Adrenal gland (tissue), 12 donors: Measurements from ENCODE around the gene PBX2. TPM values are rescaled to one million over a fixed set of nuclear protein-coding genes. Genes with fewer than 3 reads are reported as not detected.
"Not testable (repeated sequence)": the region's sequence is repeated elsewhere in the genome, so short reads cannot be mapped to it uniquely, and the experiment has no call there.

ENCODE experiments used
- DNase-seq, 7 donors: peaks; one replicate each; pipeline ENCODE4 v3.0.0-alpha.2; 2019 to 2020
- H3K27ac ChIP-seq, 5 donors: fragments of 200-600 bp; sonication (generic) in 4 of 5; 1 replicate in 3 of 5; 2 replicates in 2 of 5; pipeline versions ENCODE4 v1.5.1 to v1.8.0; 2016 to 2020; ENCODE audit warnings: mild to moderate bottlenecking in 1 of 5
- H3K27me3 ChIP-seq: fragments of 200-600 bp; 2 replicates; pipeline ENCODE4 v1.8.0; 2021
- H3K36me3 ChIP-seq, 2 donors: fragments of 200-600 bp; replicated peaks in 1 of 2; 1 replicate in 1 of 2; 2 replicates in 1 of 2; pipeline versions ENCODE4 v1.5.1 to v1.8.0; 2018 to 2022
- H3K4me1 ChIP-seq, 2 donors: fragments of 200-600 bp; replicated peaks in 1 of 2; 1 replicate in 1 of 2; 2 replicates in 1 of 2; pipeline versions ENCODE4 v1.5.1 to v1.8.0; 2018 to 2021
- H3K4me3 ChIP-seq, 4 donors: fragments of 200-600 bp; sonication (generic) in 3 of 4; one replicate each; pipeline ENCODE4 v1.5.1; 2016 to 2018
- H3K9me3 ChIP-seq, 3 donors: fragments of 200-600 bp; sonication (generic) in 1 of 3; replicated peaks in 1 of 3; 1 replicate in 2 of 3; 2 replicates in 1 of 3; pipeline versions ENCODE4 v1.5.1 to v1.8.0; 2016 to 2021
- POLR2A ChIP-seq, 2 donors: fragments of 450-650 bp; IDR thresholded peaks; one replicate each; pipeline ENCODE4 v1.6.1; 2017; ENCODE audit warnings: antibody characterized with exemption in 2 of 2, mild to moderate bottlenecking in 2 of 2, moderate library complexity in 1 of 2
- WGBS, 4 donors: extraction: QIAGEN DNeasy Blood & Tissue Kit in 2 of 4; methylation state at CpG; one replicate each; pipeline versions ENCODE4 v1.1.5 to v1.1.7; 2013 to 2017; 5-methylcytosine and 5-hydroxymethylcytosine counted together
- intact Hi-C, 2 donors: fragments of 100-400 bp; cut with DNase I; formaldehyde crosslinking; loops; one replicate each; pipeline versions ENCODE4 v1.14.1 to v1.15.0; 2022 to 2023
- polyA plus RNA-seq, 3 donors: library from polyadenylated mRNA; stranded (reverse); fragments of 200-250 nt in 2 of 3; fragments of 350-450 nt in 1 of 3; fragmentation: Illumina TruSeq in 1 of 3; extraction: RNeasy Lipid Tissue Mini Kit (QIAGEN cat#74804) in 1 of 3; gene quantifications; one replicate each; pipeline ENCODE4 v1.2.3, GENCODE V29; 2013 to 2014
- total RNA-seq, 9 donors: library from RNA; depleted of rRNA in 4 of 9; stranded (reverse); fragments of >200 nt in 4 of 9; fragments of 120-200 nt in 1 of 9; fragmentation: NEBNext Ultra II Directional in 1 of 9; extraction: Animal tissue kit (Norgen Biotek cat#: 25700) in 1 of 9; gene quantifications; one replicate each; pipeline versions ENCODE4 v1.1.0 to v1.2.4, GENCODE V29; 2013 to 2023
- TF ChIP-seq, protein P1 (sequence below), 6 experiments: fragments of 450-650 bp in 4 of 6; fragments of 200-600 bp in 2 of 6; sonication (generic) in 1 of 6; IDR thresholded peaks; 1 replicate in 5 of 6; 2 replicates in 1 of 6; pipeline versions ENCODE4 v1.5.1 to v1.8.0; 2016 to 2021; ENCODE audit warnings: antibody characterized with exemption in 6 of 6, mild to moderate bottlenecking in 2 of 6, moderate library complexity in 1 of 6
- donor health status: healthy with polysubstance abuse.
- donor health status: Bipolar disorder and iron deficiency.
- donor health status: DM: yes; HTN: yes; CAD: no.
- donor health status: DM: no; HTN: no; CAD: no.
- donor health status: DM: no; HTN: no; CAD: no.
- donor health status: DM: yes; HTN: yes; CAD: no.

Gene PBX2
- total and polyA plus RNA-seq, 12 donors: 34.4 to 211 (median 61.3) TPM

DNA sequence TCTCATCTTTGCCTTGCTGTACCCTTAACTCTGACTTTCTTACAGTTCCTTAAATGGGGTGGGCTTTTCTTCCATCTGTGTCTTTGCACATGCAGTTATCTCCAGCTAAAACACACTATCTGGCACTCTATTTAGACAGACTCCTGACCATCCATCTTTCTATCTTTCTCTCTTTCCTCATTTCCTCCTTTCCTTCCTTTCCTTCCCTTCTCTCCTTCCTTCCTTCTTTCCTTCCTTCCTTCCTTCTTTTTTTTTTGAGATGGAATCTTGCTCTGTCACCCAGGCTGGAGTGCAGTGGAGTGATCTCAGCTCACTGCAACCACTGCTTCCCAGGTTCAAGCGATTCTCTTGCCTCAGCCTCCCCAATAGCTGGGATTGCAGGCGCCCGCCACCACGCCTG is 25.6 kb upstream of the PBX2 start:
- no peaks in the 10 kb centered on the region for H3K9me3 ChIP-seq
- no peak overlapping the region for H3K27ac ChIP-seq
- no peaks in the 10 kb centered on the region for H3K36me3 ChIP-seq
- 91 to 100% (median 97%) methylated on average over 4 of the region's 4 CpGs for WGBS, 4 donors
- H3K4me3 ChIP-seq: no peak overlapping the region
- intact Hi-C loops: no loop called here
- no peaks in the 10 kb centered on the region for H3K27me3 ChIP-seq
- no peak for DNase-seq
- no peak for TF ChIP-seq POLR2A (IDR thresholded peaks at IDR 0.05)
- TF ChIP-seq, protein P1, sequence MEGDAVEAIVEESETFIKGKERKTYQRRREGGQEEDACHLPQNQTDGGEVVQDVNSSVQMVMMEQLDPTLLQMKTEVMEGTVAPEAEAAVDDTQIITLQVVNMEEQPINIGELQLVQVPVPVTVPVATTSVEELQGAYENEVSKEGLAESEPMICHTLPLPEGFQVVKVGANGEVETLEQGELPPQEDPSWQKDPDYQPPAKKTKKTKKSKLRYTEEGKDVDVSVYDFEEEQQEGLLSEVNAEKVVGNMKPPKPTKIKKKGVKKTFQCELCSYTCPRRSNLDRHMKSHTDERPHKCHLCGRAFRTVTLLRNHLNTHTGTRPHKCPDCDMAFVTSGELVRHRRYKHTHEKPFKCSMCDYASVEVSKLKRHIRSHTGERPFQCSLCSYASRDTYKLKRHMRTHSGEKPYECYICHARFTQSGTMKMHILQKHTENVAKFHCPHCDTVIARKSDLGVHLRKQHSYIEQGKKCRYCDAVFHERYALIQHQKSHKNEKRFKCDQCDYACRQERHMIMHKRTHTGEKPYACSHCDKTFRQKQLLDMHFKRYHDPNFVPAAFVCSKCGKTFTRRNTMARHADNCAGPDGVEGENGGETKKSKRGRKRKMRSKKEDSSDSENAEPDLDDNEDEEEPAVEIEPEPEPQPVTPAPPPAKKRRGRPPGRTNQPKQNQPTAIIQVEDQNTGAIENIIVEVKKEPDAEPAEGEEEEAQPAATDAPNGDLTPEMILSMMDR (IDR thresholded peaks at IDR 0.05): no peak
- H3K4me1 ChIP-seq: no peaks in the 10 kb centered on the region

DNA sequence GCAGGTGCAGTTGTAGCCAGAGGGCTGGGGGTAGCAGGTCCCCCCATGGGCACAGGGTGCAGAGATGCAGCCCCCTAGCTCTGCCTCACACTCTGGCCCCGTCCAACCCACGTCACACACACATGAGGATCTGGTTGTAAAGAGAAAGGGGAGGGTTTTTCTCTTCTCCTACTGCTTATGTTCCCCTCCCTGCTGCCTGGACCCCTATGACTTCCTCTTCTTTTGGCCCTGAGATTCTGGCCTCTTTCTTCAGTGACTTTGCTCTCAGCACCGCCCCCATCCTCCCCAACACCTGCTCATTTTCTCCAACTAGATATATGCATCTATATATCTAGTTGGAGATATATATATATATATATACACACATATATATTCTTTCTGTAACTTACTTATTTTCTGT is 24.1 kb upstream of the PBX2 start:
- H3K27me3 ChIP-seq: no peaks in the 10 kb centered on the region
- H3K9me3 ChIP-seq: no peaks in the 10 kb centered on the region
- intact Hi-C loops: no loop called here
- TF ChIP-seq, protein P1 (IDR thresholded peaks at IDR 0.05): no peak
- TF ChIP-seq POLR2A (IDR thresholded peaks at IDR 0.05): no peak
- peak in 1 of 7 donors; percentile 27 for DNase-seq
- no peak overlapping the region for H3K4me3 ChIP-seq
- H3K36me3 ChIP-seq: no peaks in the 10 kb centered on the region
- H3K27ac ChIP-seq: no peak overlapping the region
- H3K4me1 ChIP-seq: no peaks in the 10 kb centered on the region
- WGBS, 4 donors: 66 to 99% (median 77%) methylated on average over 3 of the region's 3 CpGs

DNA sequence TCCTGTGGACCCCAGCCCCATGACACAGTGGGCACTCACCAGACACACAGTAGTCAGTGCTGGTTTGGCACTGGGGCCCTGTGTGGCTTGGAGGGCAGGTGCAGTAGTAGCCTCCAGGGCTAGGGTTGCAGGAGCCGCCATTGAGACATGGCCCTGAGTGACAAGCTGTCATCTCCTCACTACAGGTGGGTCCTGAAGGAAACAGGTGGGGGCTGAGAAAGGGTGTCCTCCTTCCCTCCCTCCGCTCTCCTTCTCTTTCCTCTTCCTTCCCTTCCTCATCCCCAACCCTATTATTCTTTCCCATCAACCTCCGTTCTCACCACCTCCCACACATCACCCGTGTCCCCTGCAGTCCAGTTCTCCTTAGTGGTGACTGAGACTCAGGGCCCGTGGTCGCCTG is 23.6 kb upstream of the PBX2 start:
- 82 to 90% (median 85%) methylated on average over 6 of the region's 6 CpGs for WGBS, 4 donors
- H3K36me3 ChIP-seq: no peaks in the 10 kb centered on the region
- DNase-seq: no peak

DNA sequence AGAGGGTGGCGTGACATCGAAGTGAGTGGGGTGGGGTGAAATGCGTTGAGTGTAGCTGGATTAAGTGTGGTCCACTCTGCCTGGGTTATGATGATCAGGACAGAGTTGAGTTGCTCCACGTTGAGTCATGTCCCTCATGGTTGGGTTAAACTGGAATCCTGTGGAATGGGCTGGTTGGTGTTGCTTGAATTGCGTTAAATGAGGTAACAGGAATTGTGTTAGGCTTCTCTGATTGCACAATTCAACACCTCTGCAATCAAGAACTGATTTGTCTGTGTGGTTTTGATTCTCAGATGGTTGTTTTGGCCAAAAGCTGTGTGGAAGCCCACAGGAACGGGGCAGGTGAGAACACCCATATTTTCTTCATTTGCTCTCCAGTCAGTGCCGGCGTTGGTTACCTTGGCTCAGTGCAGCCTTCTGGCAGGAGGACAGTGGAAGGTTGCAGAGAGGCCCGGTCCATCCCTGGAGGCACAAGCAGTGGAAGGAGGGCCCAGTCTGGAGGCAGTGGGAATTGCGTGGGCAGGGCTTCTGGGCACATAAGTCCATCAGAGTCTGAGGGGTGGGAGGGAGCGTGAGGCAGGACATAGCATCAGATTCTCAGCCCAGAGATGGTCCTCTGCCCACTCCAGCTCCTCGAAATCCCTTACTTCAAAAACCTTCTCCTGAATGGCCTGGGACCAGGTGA is 22.2 kb upstream of the PBX2 start:
- no peak for TF ChIP-seq POLR2A (IDR thresholded peaks at IDR 0.05)
- TF ChIP-seq, protein P1 (IDR thresholded peaks at IDR 0.05): no peak
- no peaks in the 10 kb centered on the region for H3K27me3 ChIP-seq
- no peaks in the 10 kb centered on the region for H3K4me1 ChIP-seq
- H3K4me3 ChIP-seq: no peak overlapping the region
- DNase-seq: no peak
- no peak overlapping the region for H3K27ac ChIP-seq
- 84 to 90% (median 86%) methylated on average over 8 to 12 of the region's 12 CpGs for WGBS, 4 donors
- no peaks in the 10 kb centered on the region for H3K9me3 ChIP-seq
- no peaks in the 10 kb centered on the region for H3K36me3 ChIP-seq
- intact Hi-C loops: no loop called here

More for the DNA sequence above, 23.6 kb upstream of the PBX2 start:
- no peaks in the 10 kb centered on the region for H3K4me1 ChIP-seq
- no peak overlapping the region for H3K4me3 ChIP-seq
- TF ChIP-seq, protein P1 (IDR thresholded peaks at IDR 0.05): no peak
- TF ChIP-seq POLR2A (IDR thresholded peaks at IDR 0.05): no peak
- no peak overlapping the region for H3K27ac ChIP-seq
- no peaks in the 10 kb centered on the region for H3K27me3 ChIP-seq
- H3K9me3 ChIP-seq: no peaks in the 10 kb centered on the region
- intact Hi-C loops: no loop called here

DNA sequence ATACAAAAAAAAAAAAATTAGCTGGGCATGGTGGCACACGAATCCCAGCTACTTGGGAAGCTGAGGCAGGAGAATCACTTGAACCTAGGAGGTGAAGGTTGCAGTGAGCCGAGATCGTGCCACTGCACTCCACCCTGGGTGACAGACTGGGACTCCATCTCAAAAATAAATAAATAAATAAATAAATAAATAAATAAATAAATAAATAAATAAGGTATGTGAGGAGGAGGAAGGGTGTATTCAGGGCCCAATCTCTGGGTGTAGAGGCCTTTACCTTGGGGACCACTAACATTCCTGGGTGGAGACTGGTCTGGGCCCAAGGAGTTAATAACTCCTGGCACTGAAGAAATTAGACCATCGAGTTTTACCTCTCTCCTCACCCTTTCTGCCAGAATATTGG is 21.4 kb upstream of the PBX2 start:
- DNase-seq, H3K9me3 ChIP-seq, H3K27me3 ChIP-seq, H3K4me1 ChIP-seq, H3K27ac ChIP-seq, intact Hi-C loops, H3K36me3 ChIP-seq, H3K4me3 ChIP-seq: not testable (repeated sequence)
- 83 to 93% (median 86%) methylated on average over 4 of the region's 4 CpGs for WGBS, 4 donors
